DOHH2 (cell line): ENCODE data around the gene VWA1.

Source experiments
- H3F3A ChIP-seq: fragments of 200-600 bp; sonication (generic), shearing (Covaris generic); 2 replicates; pipeline ENCODE4 v1.6.0; 2016; ENCODE audit warnings: antibody characterized with exemption, mild to moderate bottlenecking; ENCODE audit not compliant: control insufficient read depth, insufficient read depth
- H3K27ac ChIP-seq: fragments of 200-600 bp; sonication (generic); 2 replicates; pipeline ENCODE4 v1.5.1; 2014; ENCODE audit warnings: low read depth, mild to moderate bottlenecking, low read length, moderate library complexity
- H3K27me3 ChIP-seq: fragments of 200-600 bp; sonication (generic); 2 replicates; pipeline ENCODE4 v1.6.1; 2014; ENCODE audit warnings: mild to moderate bottlenecking, low read length, mixed read lengths; ENCODE audit not compliant: control insufficient read depth
- H3K36me3 ChIP-seq: fragments of 200-600 bp; sonication (generic); 2 replicates; pipeline ENCODE4 v1.6.1; 2014; ENCODE audit warnings: mild to moderate bottlenecking, low read length, moderate library complexity, mixed read lengths; ENCODE audit not compliant: control insufficient read depth
- H3K4me1 ChIP-seq: fragments of 200-600 bp; sonication (generic); 2 replicates; pipeline ENCODE4 v1.6.1; 2014; ENCODE audit warnings: mild to moderate bottlenecking, low read length, mixed read lengths; ENCODE audit not compliant: control insufficient read depth
- H3K4me2 ChIP-seq: fragments of 200-600 bp; sonication (generic); 2 replicates; pipeline ENCODE4 v1.6.0; 2014; ENCODE audit warnings: mild to moderate bottlenecking, low read length, moderate library complexity
- H3K4me3 ChIP-seq: fragments of 200-600 bp; sonication (generic); 2 replicates; pipeline ENCODE4 v1.5.1; 2014; ENCODE audit warnings: mild to moderate bottlenecking, low read length, mixed read lengths
- H3K79me2 ChIP-seq: fragments of 200-600 bp; sonication (generic); 2 replicates; pipeline ENCODE4 v1.6.1; 2014; ENCODE audit warnings: mild to moderate bottlenecking, low read length, mixed read lengths; ENCODE audit not compliant: control insufficient read depth
- H3K9me2 ChIP-seq: fragments of 200-600 bp; sonication (generic); replicated peaks from 2 replicates; pipeline ENCODE4 v1.6.1; 2014; ENCODE audit warnings: mild to moderate bottlenecking, low read length, mixed read lengths; ENCODE audit not compliant: control insufficient read depth
- H3K9me3 ChIP-seq: fragments of 200-600 bp; sonication (generic); 2 replicates; pipeline ENCODE4 v1.6.1; 2014; ENCODE audit warnings: antibody characterized with exemption, low read length, mixed read lengths; ENCODE audit not compliant: control insufficient read depth, insufficient read depth
- H4K20me1 ChIP-seq: fragments of 200-600 bp; sonication (generic); 2 replicates; pipeline ENCODE4 v1.6.0; 2014; ENCODE audit warnings: low read depth, mild to moderate bottlenecking, antibody characterized with exemption, low read length, moderate library complexity; ENCODE audit not compliant: control insufficient read depth, insufficient read depth
- EZH2phosphoT487 ChIP-seq: fragments of 200-600 bp; sonication (generic); IDR thresholded peaks from 2 replicates; pipeline ENCODE4 v1.6.1; 2017; ENCODE audit warnings: borderline replicate concordance, mild to moderate bottlenecking, antibody characterized with exemption, low read length, moderate library complexity, mixed read lengths
- TF ChIP-seq, protein P1 (sequence below): fragments of 200-600 bp; sonication (generic); IDR thresholded peaks from one replicate; pipeline ENCODE4 v1.5.1; 2014; ENCODE audit warnings: antibody characterized with exemption, mild to moderate bottlenecking, low read depth, low read length; ENCODE audit not compliant: poor library complexity, severe bottlenecking

Gene VWA1

DNA sequence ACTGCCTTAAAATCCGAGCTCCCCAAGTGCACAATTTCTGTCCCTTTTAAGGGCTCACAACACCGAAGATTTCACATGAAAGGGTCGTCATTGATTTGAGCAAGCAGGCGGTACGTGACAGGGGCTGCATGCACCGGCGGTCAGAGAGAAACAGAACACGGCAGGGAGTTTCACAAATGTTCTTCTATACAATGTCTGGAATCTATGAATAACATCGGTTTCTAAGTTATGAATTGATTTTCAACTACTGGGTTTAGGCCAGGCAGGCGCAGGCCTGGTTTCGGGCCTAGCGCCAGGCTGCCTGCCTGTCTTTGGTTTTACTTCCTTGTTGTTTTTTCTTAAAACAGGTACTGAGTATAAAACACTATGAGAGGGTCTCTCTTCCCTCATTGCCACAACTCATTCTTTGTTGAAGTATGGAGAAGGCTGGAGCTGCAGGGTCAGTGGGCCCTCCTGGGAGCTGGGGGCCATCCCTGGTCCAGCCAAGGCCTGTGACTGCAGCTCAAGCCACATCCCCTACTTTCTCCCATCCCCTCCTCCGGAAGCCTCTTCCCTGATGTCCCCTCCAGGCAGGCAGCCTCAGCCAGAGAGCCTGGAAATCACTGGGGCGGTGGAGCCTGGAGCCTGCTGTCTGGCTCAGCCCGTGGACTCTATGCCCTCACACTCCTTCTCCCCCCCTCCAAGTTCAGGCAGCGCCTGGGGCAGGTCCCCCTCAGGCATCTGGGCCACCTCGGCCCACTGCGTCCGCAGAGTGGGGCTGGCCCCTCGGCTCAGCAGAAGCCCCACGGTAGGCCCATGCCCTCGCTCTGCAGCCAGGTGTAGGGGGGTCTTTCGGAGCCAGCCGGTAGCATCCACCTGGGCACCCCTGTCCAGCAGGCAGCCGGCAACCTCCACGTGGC is 16.8 kb upstream of the VWA1 start:
- no peaks in the 10 kb centered on the region for H3K4me1 ChIP-seq
- H3K36me3 ChIP-seq: no peaks in the 10 kb centered on the region
- no peak overlapping the region for H3K27ac ChIP-seq
- 0 out of 2 replicates have a peak, but pooled peaks cover 7% of the 10 kb centered on the region for H3K27me3 ChIP-seq
- no peaks in the 10 kb centered on the region for H3F3A ChIP-seq
- H3K79me2 ChIP-seq: no peaks in the 10 kb centered on the region
- no peaks in the 10 kb centered on the region for H3K9me3 ChIP-seq
- 0 out of 2 replicates have a peak, but pooled peaks cover 3% of the 10 kb centered on the region for H4K20me1 ChIP-seq
- TF ChIP-seq EZH2phosphoT487: no peak
- TF ChIP-seq, protein P1, sequence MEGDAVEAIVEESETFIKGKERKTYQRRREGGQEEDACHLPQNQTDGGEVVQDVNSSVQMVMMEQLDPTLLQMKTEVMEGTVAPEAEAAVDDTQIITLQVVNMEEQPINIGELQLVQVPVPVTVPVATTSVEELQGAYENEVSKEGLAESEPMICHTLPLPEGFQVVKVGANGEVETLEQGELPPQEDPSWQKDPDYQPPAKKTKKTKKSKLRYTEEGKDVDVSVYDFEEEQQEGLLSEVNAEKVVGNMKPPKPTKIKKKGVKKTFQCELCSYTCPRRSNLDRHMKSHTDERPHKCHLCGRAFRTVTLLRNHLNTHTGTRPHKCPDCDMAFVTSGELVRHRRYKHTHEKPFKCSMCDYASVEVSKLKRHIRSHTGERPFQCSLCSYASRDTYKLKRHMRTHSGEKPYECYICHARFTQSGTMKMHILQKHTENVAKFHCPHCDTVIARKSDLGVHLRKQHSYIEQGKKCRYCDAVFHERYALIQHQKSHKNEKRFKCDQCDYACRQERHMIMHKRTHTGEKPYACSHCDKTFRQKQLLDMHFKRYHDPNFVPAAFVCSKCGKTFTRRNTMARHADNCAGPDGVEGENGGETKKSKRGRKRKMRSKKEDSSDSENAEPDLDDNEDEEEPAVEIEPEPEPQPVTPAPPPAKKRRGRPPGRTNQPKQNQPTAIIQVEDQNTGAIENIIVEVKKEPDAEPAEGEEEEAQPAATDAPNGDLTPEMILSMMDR: no peak
- H3K4me2 ChIP-seq: no peak overlapping the region
- no peaks in the 10 kb centered on the region for H3K9me2 ChIP-seq
- no peak overlapping the region for H3K4me3 ChIP-seq

DNA sequence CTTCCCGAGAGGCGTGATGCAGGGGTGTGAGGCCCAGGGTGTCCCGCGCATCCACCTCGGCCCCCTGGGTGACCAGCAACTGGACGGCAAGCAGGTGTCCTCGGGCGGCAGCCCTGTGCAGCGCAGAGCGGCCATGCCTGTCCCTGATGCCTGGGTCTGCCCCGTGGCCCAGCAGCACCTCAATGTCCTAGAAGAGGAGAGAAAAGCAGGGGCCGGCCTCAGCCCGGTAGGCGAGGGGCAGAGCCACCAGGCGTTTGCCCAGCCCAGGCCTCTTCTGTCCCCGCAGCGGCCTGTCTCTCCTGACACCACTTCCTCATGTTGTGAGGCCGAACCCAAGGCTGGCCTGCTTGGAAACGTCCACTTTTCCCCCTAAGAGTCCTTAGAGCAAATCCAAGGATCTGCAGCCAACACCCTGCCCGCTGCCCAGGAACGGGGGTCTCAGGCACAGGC is 16.1 kb upstream of the VWA1 start:
- Histone ChIP-seq H3K36me3 (no peaks in the 10 kb centered on the region), H3K27ac (no peak overlapping the region), H3K27me3 (0 out of 2 replicates have a peak, but pooled peaks cover 7% of the 10 kb centered on the region), H3K9me3 (no peaks in the 10 kb centered on the region), H3K4me1 (no peaks in the 10 kb centered on the region), H3K9me2 (no peaks in the 10 kb centered on the region), H3F3A (no peaks in the 10 kb centered on the region), H3K4me2 (no peak overlapping the region), H3K4me3 (no peak overlapping the region), H4K20me1 (0 out of 2 replicates have a peak, but pooled peaks cover 3% of the 10 kb centered on the region), H3K79me2 (no peaks in the 10 kb centered on the region)
- TF ChIP-seq EZH2phosphoT487: no peak
- TF ChIP-seq, protein P1: no peak

DNA sequence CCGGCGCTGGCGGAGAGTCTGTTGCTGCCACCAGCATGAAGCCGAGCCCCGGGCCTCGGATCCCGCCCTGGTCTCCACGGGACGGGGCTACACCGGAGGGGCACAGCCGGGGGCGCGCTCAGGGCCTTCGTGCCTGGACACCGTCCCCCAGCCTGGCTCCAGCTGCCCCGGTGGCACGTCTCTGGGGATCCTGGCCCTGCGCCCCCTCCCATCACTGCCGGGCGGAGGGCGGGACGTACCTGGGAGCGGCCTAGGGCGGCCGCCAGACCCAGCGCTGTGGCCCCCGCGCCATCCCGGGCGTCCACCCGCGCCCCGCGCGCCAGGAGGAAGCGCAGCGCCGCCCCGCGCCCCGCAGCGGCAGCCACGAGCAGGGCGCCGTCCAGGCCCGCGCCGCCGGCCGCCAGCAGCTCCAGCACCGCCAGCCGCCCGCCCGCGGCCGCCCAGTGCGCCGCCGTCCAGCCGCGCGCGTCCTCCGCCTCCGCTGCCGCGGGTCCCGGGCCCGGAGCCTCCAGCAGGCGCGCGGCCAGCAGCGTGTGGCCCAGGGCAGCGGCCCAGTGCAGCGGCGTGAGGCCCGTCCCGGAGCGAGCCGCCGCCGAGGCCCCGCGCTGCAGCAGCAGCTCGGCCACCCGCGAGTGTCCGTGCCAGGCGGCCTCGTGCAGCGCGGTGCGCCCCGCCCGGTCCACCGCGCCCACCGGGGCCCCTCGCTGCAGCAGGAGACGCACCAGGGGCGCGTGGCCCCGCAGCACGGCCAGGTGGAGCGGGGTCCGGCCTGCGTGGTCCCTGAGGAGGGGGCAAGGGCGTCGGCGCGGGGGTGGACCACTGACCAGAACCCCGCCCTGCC is 15.5 kb upstream of the VWA1 start:
- H3F3A ChIP-seq: no peaks in the 10 kb centered on the region
- H3K79me2 ChIP-seq: no peaks in the 10 kb centered on the region
- 0 out of 2 replicates have a peak, but pooled peaks cover 3% of the 10 kb centered on the region for H4K20me1 ChIP-seq
- 0 out of 2 replicates have a peak, but pooled peaks cover 7% of the 10 kb centered on the region for H3K27me3 ChIP-seq
- H3K4me3 ChIP-seq: no peak overlapping the region
- H3K27ac ChIP-seq: no peak overlapping the region
- no peak overlapping the region for H3K4me2 ChIP-seq
- no peaks in the 10 kb centered on the region for H3K9me3 ChIP-seq
- no peaks in the 10 kb centered on the region for H3K36me3 ChIP-seq
- H3K9me2 ChIP-seq: no peaks in the 10 kb centered on the region
- H3K4me1 ChIP-seq: no peaks in the 10 kb centered on the region
- no peak for TF ChIP-seq EZH2phosphoT487
